ENCODE measurements around the gene NFIX.
"Not testable (repeated sequence)": the region's sequence is repeated elsewhere in the genome, so short reads cannot be mapped to it uniquely, and the experiment has no call there.

Gene NFIX

GRCh38 chr19:12953799-12954611 is 41.3 kb upstream of the NFIX start:
- Histone ChIP-seq H3K27me3 (replicated peaks in 2 of 5; ENCODE audit: control insufficient read depth in 4 of 5, insufficient read depth in 5 of 5, low read length in 4 of 5) (no peaks in the 10 kb centered on the region), H3K27ac (ENCODE audit: insufficient read depth in 1 of 2, low read depth in 1 of 2, low read length in 2 of 2, poor library complexity in 1 of 2, severe bottlenecking in 2 of 2) (peak overlapping the region; percentile 84 to 94), H3K4me1 (ENCODE audit: control extremely low read depth in 1 of 4, control insufficient read depth in 4 of 4, insufficient read depth in 4 of 4, low read length in 3 of 4) (peaks cover 0 to 53% (median 48%) of the 10 kb centered on the region in 4 experiments), H3K4me3 (ENCODE audit: control insufficient read depth in 1 of 7, extremely low read depth in 1 of 7, insufficient read depth in 4 of 7, low read depth in 2 of 7, low read length in 6 of 7) (peak overlapping the region in 2 of 7 experiments; percentile 9 to 33), H3K36me3 (ENCODE audit: control insufficient read depth in 4 of 4, insufficient read depth in 4 of 4, low read length in 3 of 4) (peaks cover 11 to 54% (median 37%) of the 10 kb centered on the region in 4 experiments), H3K9me3 (ENCODE audit: control extremely low read depth in 1 of 5, control insufficient read depth in 4 of 5, insufficient read depth in 2 of 5, low read depth in 1 of 5, low read length in 4 of 5) (no peaks in the 10 kb centered on the region)
- POLR2A ChIA-PET = interaction anchor here (2.4 kb wide), 1 partner anchor 10 kb away, joined by 11 read pairs; the partner anchor contains the start of gene RAD23A
- CTCF ChIA-PET = interaction anchor here (1.0 to 4.9 kb wide), 5 partner anchors 11 to 68 kb away, joined by 3 to 47 read pairs (median 4); no protein-coding TSS in a partner anchor
- peak in 1 of 3 donors; percentile 46 for DNase-seq
- 82% methylated on average over 9 of the region's 12 CpGs for WGBS (ENCODE audit: insufficient coverage)

DNA sequence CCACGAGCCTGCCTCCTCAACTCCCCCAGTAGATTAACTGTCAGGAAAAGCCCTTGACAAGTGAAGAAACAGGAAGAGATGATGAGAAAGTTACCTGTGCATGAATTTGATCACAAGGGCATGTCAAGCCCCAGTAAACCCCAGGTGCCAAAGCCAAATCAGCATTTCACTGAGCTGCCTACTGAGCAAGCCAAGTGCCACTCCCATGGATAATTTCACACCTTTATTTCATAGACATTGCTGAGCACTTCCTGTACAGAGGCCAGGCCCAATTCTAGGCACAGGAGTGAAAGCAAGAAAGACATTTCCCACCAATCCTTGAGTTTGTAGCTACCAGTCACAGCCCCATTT is 40.7 kb upstream of the NFIX start:
- no CpG with 5 or more reads among the region's 1 CpG for WGBS (ENCODE audit: insufficient coverage)
- POLR2A ChIA-PET = interaction anchor here (2.4 kb wide), 1 partner anchor 11 kb away, joined by 11 read pairs; the partner anchor contains the start of gene RAD23A
- H3K27me3 ChIP-seq (replicated peaks in 2 of 5; ENCODE audit: control insufficient read depth in 4 of 5, insufficient read depth in 5 of 5, low read length in 4 of 5) = no peaks in the 10 kb centered on the region
- no peak overlapping the region for H3K4me3 ChIP-seq (ENCODE audit: control insufficient read depth in 1 of 7, extremely low read depth in 1 of 7, insufficient read depth in 4 of 7, low read depth in 2 of 7, low read length in 6 of 7)
- DNase-seq = no peak
- no peaks in the 10 kb centered on the region for H3K9me3 ChIP-seq (ENCODE audit: control extremely low read depth in 1 of 5, control insufficient read depth in 4 of 5, insufficient read depth in 2 of 5, low read depth in 1 of 5, low read length in 4 of 5)
- CTCF ChIA-PET = interaction anchor here (1.2 to 4.9 kb wide), 3 partner anchors 10 to 41 kb away, joined by 3 to 47 read pairs (median 4); no protein-coding TSS in a partner anchor
- H3K4me1 ChIP-seq (ENCODE audit: control extremely low read depth in 1 of 4, control insufficient read depth in 4 of 4, insufficient read depth in 4 of 4, low read length in 3 of 4) = peaks cover 0 to 53% (median 48%) of the 10 kb centered on the region in 4 experiments
- H3K27ac ChIP-seq (ENCODE audit: insufficient read depth in 1 of 2, low read depth in 1 of 2, low read length in 2 of 2, poor library complexity in 1 of 2, severe bottlenecking in 2 of 2) = peak overlapping the region; percentile 84 to 94
- H3K36me3 ChIP-seq (ENCODE audit: control insufficient read depth in 4 of 4, insufficient read depth in 4 of 4, low read length in 3 of 4) = peaks cover 6 to 48% (median 31%) of the 10 kb centered on the region in 4 experiments

- not testable (repeated sequence) for DNase-seq
These were observed 39.7 kb upstream of the NFIX start for GRCh38 chr19:12955575-12955974.

GRCh38 chr19:12955996-12956395 is 39.3 kb upstream of the NFIX start:
- POLR2A ChIA-PET = interaction anchor here (1.3 to 1.7 kb wide), 2 partner anchors 9 to 10 kb away, joined by 4 to 7 read pairs; partner anchors contain the start of gene RAD23A
- WGBS (ENCODE audit: insufficient coverage) = 82% methylated on average over 12 of the region's 12 CpGs
- Histone ChIP-seq H3K4me1 (ENCODE audit: control extremely low read depth in 1 of 4, control insufficient read depth in 4 of 4, insufficient read depth in 4 of 4, low read length in 3 of 4) (peaks cover 0 to 53% (median 48%) of the 10 kb centered on the region in 4 experiments), H3K9me3 (ENCODE audit: control extremely low read depth in 1 of 5, control insufficient read depth in 4 of 5, insufficient read depth in 2 of 5, low read depth in 1 of 5, low read length in 4 of 5) (no peaks in the 10 kb centered on the region), H3K27me3 (replicated peaks in 2 of 5; ENCODE audit: control insufficient read depth in 4 of 5, insufficient read depth in 5 of 5, low read length in 4 of 5) (no peaks in the 10 kb centered on the region), H3K4me3 (ENCODE audit: control insufficient read depth in 1 of 7, extremely low read depth in 1 of 7, insufficient read depth in 4 of 7, low read depth in 2 of 7, low read length in 6 of 7) (peak overlapping the region in 6 of 7 experiments; percentile 71 to 96 (median 90)), H3K36me3 (ENCODE audit: control insufficient read depth in 4 of 4, insufficient read depth in 4 of 4, low read length in 3 of 4) (peaks cover 4 to 41% (median 22%) of the 10 kb centered on the region in 4 experiments), H3K27ac (ENCODE audit: insufficient read depth in 1 of 2, low read depth in 1 of 2, low read length in 2 of 2, poor library complexity in 1 of 2, severe bottlenecking in 2 of 2) (peak overlapping the region in 1 of 2 experiments; percentile 87)
- DNase-seq = no peak
- CTCF ChIA-PET = interaction anchor here (1.1 to 4.9 kb wide), 2 partner anchors 9 to 21 kb away, joined by 4 to 47 read pairs; no protein-coding TSS in a partner anchor

More at GRCh38 chr19:12955575-12955974, 39.7 kb upstream of the NFIX start:
- POLR2A ChIA-PET = interaction anchor here (1.3 to 1.7 kb wide), 2 partner anchors 10 kb away, joined by 4 to 7 read pairs; partner anchors contain the start of gene RAD23A
- 89% methylated on average over 3 of the region's 9 CpGs for WGBS (ENCODE audit: insufficient coverage)
- Histone ChIP-seq H3K4me1 (ENCODE audit: control extremely low read depth in 1 of 4, control insufficient read depth in 4 of 4, insufficient read depth in 4 of 4, low read length in 3 of 4) (peaks cover 0 to 53% (median 48%) of the 10 kb centered on the region in 4 experiments), H3K4me3 (ENCODE audit: control insufficient read depth in 1 of 7, extremely low read depth in 1 of 7, insufficient read depth in 4 of 7, low read depth in 2 of 7, low read length in 6 of 7) (peak overlapping the region in 5 of 7 experiments; percentile 87 to 96 (median 91)), H3K27ac (ENCODE audit: insufficient read depth in 1 of 2, low read depth in 1 of 2, low read length in 2 of 2, poor library complexity in 1 of 2, severe bottlenecking in 2 of 2) (peak overlapping the region in 1 of 2 experiments; percentile 94), H3K36me3 (ENCODE audit: control insufficient read depth in 4 of 4, insufficient read depth in 4 of 4, low read length in 3 of 4) (peaks cover 4 to 42% (median 25%) of the 10 kb centered on the region in 4 experiments)
- not testable (repeated sequence) for H3K27me3 ChIP-seq (replicated peaks in 2 of 5; ENCODE audit: control insufficient read depth in 4 of 5, insufficient read depth in 5 of 5, low read length in 4 of 5); H3K9me3 ChIP-seq (ENCODE audit: control extremely low read depth in 1 of 5, control insufficient read depth in 4 of 5, insufficient read depth in 2 of 5, low read depth in 1 of 5, low read length in 4 of 5)
- CTCF ChIA-PET = interaction anchor here (1.1 to 4.9 kb wide), 3 partner anchors 9 to 21 kb away, joined by 4 to 47 read pairs (median 4); no protein-coding TSS in a partner anchor

DNA sequence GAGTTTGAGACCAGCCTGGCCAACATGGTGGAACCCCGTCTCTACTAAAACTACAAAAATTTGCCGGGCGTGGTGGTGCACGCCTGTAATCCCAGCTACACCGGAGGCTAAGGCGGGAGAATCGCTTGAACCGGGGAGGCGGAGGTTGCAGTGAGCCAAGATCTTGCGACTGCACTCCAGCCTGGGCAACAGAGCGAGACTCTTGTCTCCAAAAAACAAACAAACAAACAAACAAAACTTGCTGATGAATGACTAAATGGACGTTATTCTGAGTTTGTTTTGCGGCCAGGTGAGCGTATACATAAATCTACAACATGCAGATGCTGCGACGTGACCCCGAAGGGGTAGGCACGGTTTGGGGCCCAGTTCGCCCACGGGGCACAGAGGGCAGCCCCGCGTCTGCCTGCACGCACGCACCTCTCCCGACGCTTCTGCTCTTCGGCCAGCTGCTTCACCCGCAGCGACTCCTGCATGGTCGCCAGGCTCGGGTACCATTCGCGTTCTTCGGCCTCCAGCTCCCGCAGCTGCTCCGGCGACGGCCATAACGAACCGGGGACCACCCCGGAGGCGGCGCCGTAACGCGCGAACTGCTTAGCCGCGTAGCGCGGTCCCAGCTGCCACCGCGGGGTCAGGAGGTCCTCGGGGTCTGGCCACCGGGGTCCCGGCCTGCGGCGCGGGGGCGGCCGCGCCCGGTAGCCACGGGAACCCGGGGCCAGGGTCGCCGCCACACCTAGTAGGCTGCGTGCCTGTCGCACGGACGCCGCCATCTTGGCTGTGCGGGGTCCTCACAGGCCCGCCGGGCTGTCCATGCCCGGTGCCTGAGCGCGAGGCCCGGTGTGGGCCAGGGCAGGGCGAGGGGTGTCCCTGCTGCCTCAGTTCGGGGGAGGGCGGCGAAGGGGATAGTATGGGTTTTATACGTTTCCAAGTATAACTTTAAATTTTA is 38.6 kb upstream of the NFIX start, which contains the start of gene GADD45GIP1:
Gene GADD45GIP1 (minus strand): TSS at position 778 of the 943 bp plus-strand sequence. CDS start 11 bp downstream, at position 767.
- ChIA-PET POLR2A (interaction anchor here (0.6 to 1.7 kb wide), 6 partner anchors 9 to 1286 kb away, joined by 3 to 7 read pairs (median 3); partner anchors contain the start of genes CALR and RAD23A), CTCF (interaction anchor here (1.3 to 4.9 kb wide), 2 partner anchors 8 to 70 kb away, joined by 4 to 47 read pairs; partner anchors contain the start of gene KLF1)
- no peaks in the 10 kb centered on the region for H3K27me3 ChIP-seq (replicated peaks in 2 of 5; ENCODE audit: control insufficient read depth in 4 of 5, insufficient read depth in 5 of 5, low read length in 4 of 5)
- H3K4me1 ChIP-seq (ENCODE audit: control extremely low read depth in 1 of 4, control insufficient read depth in 4 of 4, insufficient read depth in 4 of 4, low read length in 3 of 4) = peaks cover 0 to 53% (median 48%) of the 10 kb centered on the region in 4 experiments
- WGBS (ENCODE audit: insufficient coverage) = 6% methylated on average over 66 of the region's 84 CpGs
- peak within 1 kb of the TSS; percentile 61 to 87 for H3K27ac ChIP-seq (ENCODE audit: insufficient read depth in 1 of 2, low read depth in 1 of 2, low read length in 2 of 2, poor library complexity in 1 of 2, severe bottlenecking in 2 of 2)
- DNase-seq = peak; percentile 78 to 88 (median 84)
- H3K4me3 ChIP-seq (ENCODE audit: control insufficient read depth in 1 of 7, extremely low read depth in 1 of 7, insufficient read depth in 4 of 7, low read depth in 2 of 7, low read length in 6 of 7) = peak within 1 kb of the TSS; percentile 71 to 96 (median 89)
- H3K9me3 ChIP-seq (ENCODE audit: control extremely low read depth in 1 of 5, control insufficient read depth in 4 of 5, insufficient read depth in 2 of 5, low read depth in 1 of 5, low read length in 4 of 5) = no peaks in the 10 kb centered on the region
- H3K36me3 ChIP-seq (ENCODE audit: control insufficient read depth in 4 of 4, insufficient read depth in 4 of 4, low read length in 3 of 4) = peaks cover 4 to 36% (median 18%) of the 10 kb centered on the region in 4 experiments

GRCh38 chr19:12957389-12957952 is 37.8 kb upstream of the NFIX start:
- H3K27me3 ChIP-seq (replicated peaks in 2 of 5; ENCODE audit: control insufficient read depth in 4 of 5, insufficient read depth in 5 of 5, low read length in 4 of 5); DNase-seq; H3K9me3 ChIP-seq (ENCODE audit: control extremely low read depth in 1 of 5, control insufficient read depth in 4 of 5, insufficient read depth in 2 of 5, low read depth in 1 of 5, low read length in 4 of 5): not testable (repeated sequence)
- 17% methylated on average over 6 of the region's 31 CpGs for WGBS (ENCODE audit: insufficient coverage)
- Histone ChIP-seq H3K4me3 (ENCODE audit: control insufficient read depth in 1 of 7, extremely low read depth in 1 of 7, insufficient read depth in 4 of 7, low read depth in 2 of 7, low read length in 6 of 7) (peak overlapping the region; percentile 71 to 96 (median 89)), H3K4me1 (ENCODE audit: control extremely low read depth in 1 of 4, control insufficient read depth in 4 of 4, insufficient read depth in 4 of 4, low read length in 3 of 4) (peaks cover 0 to 48% (median 43%) of the 10 kb centered on the region in 4 experiments), H3K36me3 (ENCODE audit: control insufficient read depth in 4 of 4, insufficient read depth in 4 of 4, low read length in 3 of 4) (peaks cover 2 to 28% (median 14%) of the 10 kb centered on the region in 4 experiments), H3K27ac (ENCODE audit: insufficient read depth in 1 of 2, low read depth in 1 of 2, low read length in 2 of 2, poor library complexity in 1 of 2, severe bottlenecking in 2 of 2) (peak overlapping the region; percentile 61 to 87)
- POLR2A ChIA-PET = interaction anchor here (0.7 to 1.3 kb wide), 2 partner anchors 14 to 20 kb away, joined by 3 read pairs; partner anchors contain the start of gene CALR
- CTCF ChIA-PET = interaction anchor here (1.3 to 4.9 kb wide), 2 partner anchors 7 to 71 kb away, joined by 4 to 47 read pairs; partner anchors contain the start of gene KLF1

Data from common myeloid progenitor, CD34-positive (primary cell).